CD4-positive, alpha-beta T cell (primary cell): ENCODE results near the gene AGPAT3. TPM values are rescaled to one million over a fixed set of nuclear protein-coding genes. Genes with fewer than 3 reads are reported as not detected.

ENCODE experiments used
- ATAC-seq: fragments of 200-7000 bp; cut with Tn5 transposase; one replicate; pipeline ENCODE4 v1.10.0; 2022; ENCODE audit warnings: mild to moderate bottlenecking; ENCODE audit not compliant: poor library complexity
- CTCF ChIA-PET: fragments of 350-600 bp; sonication (Branson Sonifier 250); formaldehyde crosslinking; loops from one replicate; lab custom pipeline; 2021; ENCODE audit warnings: antibody characterized with exemption, inconsistent platforms; lab: Charles Lee
- POLR2A ChIA-PET: fragments of 350-600 bp; sonication (Branson Sonifier 250); formaldehyde crosslinking; loops from one replicate; lab custom pipeline; 2021; ENCODE audit warnings: antibody characterized with exemption, inconsistent platforms; lab: Charles Lee
- DNase-seq, 14 experiments: peaks; one replicate each; pipeline ENCODE4 v3.0.0-alpha.2; 2013 to 2020; ENCODE audit warnings: mixed read lengths in 2 of 14
- H3K27ac ChIP-seq, 2 donors: one replicate each; pipeline versions ENCODE4 v1.5.1 to v1.7.0; 2013; ENCODE audit warnings: low read length in 2 of 2, low read depth in 1 of 2, mild to moderate bottlenecking in 1 of 2
- H3K27me3 ChIP-seq, 2 experiments: 1 replicate in 1 of 2; 2 replicates in 1 of 2; pipeline versions ENCODE4 v1.6.1 to v1.7.0; 2013; ENCODE audit warnings: low read length in 2 of 2, control low read depth in 1 of 2, mild to moderate bottlenecking in 1 of 2, moderate library complexity in 1 of 2; ENCODE audit not compliant: insufficient read depth in 2 of 2, control insufficient read depth in 1 of 2
- H3K36me3 ChIP-seq: one replicate; pipeline ENCODE4 v1.6.1; 2013; ENCODE audit warnings: low read length, control low read depth; ENCODE audit not compliant: insufficient read depth
- H3K4me1 ChIP-seq: one replicate; pipeline ENCODE4 v1.6.1; 2013; ENCODE audit warnings: low read length, control low read depth; ENCODE audit not compliant: insufficient read depth
- H3K4me3 ChIP-seq: one replicate; pipeline ENCODE4 v1.5.1; 2013; ENCODE audit warnings: mild to moderate bottlenecking, low read length, moderate library complexity
- H3K9me3 ChIP-seq, 2 experiments: 1 replicate in 1 of 2; 2 replicates in 1 of 2; pipeline versions ENCODE4 v1.6.1 to v1.7.0; 2013; ENCODE audit warnings: low read length in 2 of 2, mild to moderate bottlenecking in 2 of 2, control low read depth in 1 of 2, moderate library complexity in 1 of 2; ENCODE audit not compliant: control insufficient read depth in 1 of 2, insufficient read depth in 1 of 2
- H3K27ac Mint-ChIP-seq: one replicate; pipeline ENCODE4 v1.8.0; 2020; ENCODE audit warnings: mixed read lengths
- H3K27me3 Mint-ChIP-seq: one replicate; pipeline ENCODE4 v1.8.0; 2021; ENCODE audit warnings: mixed read lengths
- H3K36me3 Mint-ChIP-seq: one replicate; pipeline ENCODE4 v1.8.0; 2021; ENCODE audit warnings: low read depth, mixed read lengths
- H3K4me1 Mint-ChIP-seq: one replicate; pipeline ENCODE4 v1.8.0; 2021; ENCODE audit warnings: low read depth, mixed read lengths
- H3K4me3 Mint-ChIP-seq: one replicate; pipeline ENCODE4 v1.8.0; 2020; ENCODE audit warnings: mild to moderate bottlenecking, mixed read lengths
- H3K9me3 Mint-ChIP-seq: one replicate; pipeline ENCODE4 v1.8.0; 2020; ENCODE audit warnings: mixed read lengths
- CTCF ChIP-seq: fragments of 200-600 bp; IDR thresholded peaks from one replicate; pipeline ENCODE4 v1.8.0; 2022; ENCODE audit warnings: antibody characterized with exemption, mild to moderate bottlenecking
- intact Hi-C, 2 experiments: fragments of 100-400 bp; cut with DNase I in 1 of 2; cut with micrococcal nuclease in 1 of 2; formaldehyde crosslinking; loops; one replicate each; pipeline versions ENCODE4 v1.15.1 to v1.9.0; 2023 to 2025; cut with DNase I, micrococcal nuclease
- total RNA-seq, 174 experiments: library from RNA in 2 of 174; stranded (reverse) in 2 of 174; gene quantifications; one replicate each; pipeline ENCODE4 v1.2.3 and lab custom pipeline; 2021 to 2026

The AGPAT3 gene
- total RNA-seq, 2 experiments from 2014 or later, result 40.8 to 43.4 TPM

- H3K36me3 Mint-ChIP-seq, result peaks cover 15% of the 10 kb centered on the region
- H3K36me3 ChIP-seq, result no peaks in the 10 kb centered on the region
- H3K9me3 Mint-ChIP-seq, result no peaks in the 10 kb centered on the region
- no peak for TF ChIP-seq CTCF
- H3K4me1 Mint-ChIP-seq, result peaks cover 89% of the 10 kb centered on the region
- peak overlapping the region; percentile 81 for H3K27ac Mint-ChIP-seq
- no peak for DNase-seq
- no peak overlapping the region for H3K4me3 ChIP-seq
- H3K9me3 ChIP-seq, result no peaks in the 10 kb centered on the region
- no peak for ATAC-seq
- H3K27me3 Mint-ChIP-seq, result no peaks in the 10 kb centered on the region
- POLR2A ChIA-PET, result interaction anchor here (1.2 kb wide), 1 partner anchor 65 kb away, joined by 4 read pairs; no protein-coding TSS in a partner anchor
- H3K4me1 ChIP-seq, result peaks cover 80% of the 10 kb centered on the region
- CTCF ChIA-PET, result no interaction called here
- no peaks in the 10 kb centered on the region for H3K27me3 ChIP-seq
- H3K4me3 Mint-ChIP-seq, result peak overlapping the region; percentile 5
- intact Hi-C loops, result no loop called here
- H3K27ac ChIP-seq, result no peak overlapping the region
These were observed 153.1 kb downstream of the AGPAT3 start for GRCh38 chr21:44018127-44018526.

- peaks cover 82% of the 10 kb centered on the region for H3K4me1 ChIP-seq
- H3K9me3 ChIP-seq, result no peaks in the 10 kb centered on the region
- TF ChIP-seq CTCF, result no peak
- H3K27ac ChIP-seq, result peak overlapping the region in 1 of 2 donors; percentile 5
- H3K4me3 Mint-ChIP-seq, result peak overlapping the region; percentile 57
- ATAC-seq, result no peak
- H3K4me1 Mint-ChIP-seq, result peaks cover 87% of the 10 kb centered on the region
- DNase-seq, result peak in 2 of 14 experiments; percentile 27 to 30
- no peaks in the 10 kb centered on the region for H3K27me3 Mint-ChIP-seq
- H3K36me3 Mint-ChIP-seq, result peaks cover 12% of the 10 kb centered on the region
- no peaks in the 10 kb centered on the region for H3K27me3 ChIP-seq
- peak overlapping the region; percentile 81 for H3K27ac Mint-ChIP-seq
- ChIA-PET POLR2A (interaction anchor here (0.8 to 2.4 kb wide), 3 partner anchors 47 to 74 kb away, joined by 3 to 12 read pairs (median 3); no protein-coding TSS in a partner anchor), CTCF (no interaction called here)
- H3K36me3 ChIP-seq, result no peaks in the 10 kb centered on the region
- intact Hi-C loops, result no loop called here
- no peaks in the 10 kb centered on the region for H3K9me3 Mint-ChIP-seq
- no peak overlapping the region for H3K4me3 ChIP-seq
These were observed 154.0 kb downstream of the AGPAT3 start for GRCh38 chr21:44018813-44019567.

- POLR2A ChIA-PET, result interaction anchor here (1.0 to 2.4 kb wide), 2 partner anchors 64 to 74 kb away, joined by 3 to 12 read pairs; no protein-coding TSS in a partner anchor
- no peaks in the 10 kb centered on the region for H3K27me3 ChIP-seq
- H3K36me3 ChIP-seq, result no peaks in the 10 kb centered on the region
- Mint-ChIP-seq H3K27ac (peak overlapping the region; percentile 81), H3K4me3 (peak overlapping the region; percentile 57), H3K27me3 (no peaks in the 10 kb centered on the region), H3K36me3 (peaks cover 9% of the 10 kb centered on the region), H3K4me1 (peaks cover 87% of the 10 kb centered on the region), H3K9me3 (no peaks in the 10 kb centered on the region)
- peaks cover 80% of the 10 kb centered on the region for H3K4me1 ChIP-seq
- DNase-seq (no peak), ATAC-seq (no peak)
- H3K27ac ChIP-seq, result no peak overlapping the region
- intact Hi-C loops, result no loop called here
- no peaks in the 10 kb centered on the region for H3K9me3 ChIP-seq
- TF ChIP-seq CTCF, result no peak
- CTCF ChIA-PET, result interaction anchor here (1.4 kb wide), 1 partner anchor 12 kb away, joined by 5 read pairs; no protein-coding TSS in a partner anchor
- H3K4me3 ChIP-seq, result no peak overlapping the region
These were observed 154.5 kb downstream of the AGPAT3 start for GRCh38 chr21:44019568-44019958.
